CD14-positive monocyte (primary cell): Measurements from ENCODE around the gene PABPC1L. TPM values are rescaled to one million over a fixed set of nuclear protein-coding genes. Genes with fewer than 3 reads are reported as not detected.

Experiments used
- DNase-seq, 3 donors: peaks; one replicate each; pipeline ENCODE4 v3.0.0-alpha.2; 2011 to 2022
- H2AFZ ChIP-seq: 2 replicates; pipeline ENCODE4 v1.6.0; 2012; ENCODE audit warnings: mild to moderate bottlenecking, low read depth, low read length, inconsistent platforms; ENCODE audit not compliant: insufficient read depth, poor library complexity, severe bottlenecking
- H3K27ac ChIP-seq, 2 donors: 1 replicate in 1 of 2; 2 replicates in 1 of 2; pipeline ENCODE4 v1.5.1; 2012 to 2013; ENCODE audit warnings: low read length in 2 of 2, control low read depth in 1 of 2, inconsistent platforms in 1 of 2, low read depth in 1 of 2, mild to moderate bottlenecking in 1 of 2
- H3K27me3 ChIP-seq, 2 donors: one replicate each; pipeline versions ENCODE4 v1.6.0 to v1.6.1; 2011 to 2013; ENCODE audit warnings: low read length in 2 of 2; ENCODE audit not compliant: control insufficient read depth in 2 of 2, insufficient read depth in 2 of 2
- H3K36me3 ChIP-seq, 2 donors: replicated peaks in 1 of 2; 1 replicate in 1 of 2; 2 replicates in 1 of 2; pipeline versions ENCODE4 v1.5.1 to v1.6.1; 2012 to 2013; ENCODE audit warnings: low read length in 2 of 2, control low read depth in 1 of 2, inconsistent platforms in 1 of 2, mild to moderate bottlenecking in 1 of 2; ENCODE audit not compliant: insufficient read depth in 2 of 2, control insufficient read depth in 1 of 2
- H3K4me1 ChIP-seq, 2 donors: 1 replicate in 1 of 2; 2 replicates in 1 of 2; pipeline versions ENCODE4 v1.5.1 to v1.6.1; 2012 to 2013; ENCODE audit warnings: low read length in 2 of 2, control low read depth in 1 of 2, inconsistent platforms in 1 of 2, mild to moderate bottlenecking in 1 of 2, moderate library complexity in 1 of 2; ENCODE audit not compliant: insufficient read depth in 2 of 2, control insufficient read depth in 1 of 2
- H3K4me2 ChIP-seq: replicated peaks from 2 replicates; pipeline ENCODE3; 2012; ENCODE audit warnings: low read length, moderate library complexity, mild to moderate bottlenecking; ENCODE audit not compliant: poor library complexity, severe bottlenecking; ENCODE audit errors: extremely low read depth
- H3K4me3 ChIP-seq, 3 experiments: fragments of 200-600 bp in 1 of 3; sonication (generic) in 1 of 3; replicated peaks in 1 of 3; 1 replicate in 2 of 3; 2 replicates in 1 of 3; pipeline ENCODE4 v1.5.1; 2011 to 2013; ENCODE audit warnings: low read length in 3 of 3, mild to moderate bottlenecking in 3 of 3, control low read depth in 2 of 3, low read depth in 2 of 3, inconsistent platforms in 1 of 3, moderate library complexity in 1 of 3
- H3K79me2 ChIP-seq: 2 replicates; pipeline ENCODE4 v1.6.0; 2012; ENCODE audit warnings: mild to moderate bottlenecking, control low read depth, inconsistent platforms, low read length, moderate library complexity; ENCODE audit not compliant: insufficient read depth
- H3K9ac ChIP-seq: 2 replicates; pipeline ENCODE4 v1.6.0; 2017; ENCODE audit warnings: low read length, mild to moderate bottlenecking; ENCODE audit not compliant: insufficient read depth, poor library complexity, severe bottlenecking
- H3K9me3 ChIP-seq, 2 donors: replicated peaks in 1 of 2; 1 replicate in 1 of 2; 2 replicates in 1 of 2; pipeline versions ENCODE4 v1.5.1 to v1.6.1; 2012 to 2013; ENCODE audit warnings: low read length in 2 of 2, control low read depth in 1 of 2; ENCODE audit not compliant: control insufficient read depth in 1 of 2, insufficient read depth in 1 of 2
- H4K20me1 ChIP-seq: 2 replicates; pipeline ENCODE4 v1.6.0; 2012; ENCODE audit warnings: mild to moderate bottlenecking, low read length, control low read depth, moderate library complexity; ENCODE audit not compliant: insufficient read depth
- H3K27ac Mint-ChIP-seq, 7 donors: one replicate each; pipeline ENCODE4 v1.8.0; 2020; ENCODE audit warnings: mild to moderate bottlenecking in 7 of 7, mixed read lengths in 7 of 7, moderate library complexity in 6 of 7, inconsistent platforms in 2 of 7
- H3K27me3 Mint-ChIP-seq, 3 donors: one replicate each; pipeline ENCODE4 v1.8.0; 2021 to 2022; ENCODE audit warnings: low read depth in 3 of 3, mild to moderate bottlenecking in 3 of 3, mixed read lengths in 3 of 3, moderate library complexity in 3 of 3, inconsistent platforms in 1 of 3
- H3K36me3 Mint-ChIP-seq, 2 donors: one replicate each; pipeline ENCODE4 v1.8.0; 2020; ENCODE audit warnings: mixed read lengths in 2 of 2, inconsistent platforms in 1 of 2, mild to moderate bottlenecking in 1 of 2
- H3K4me1 Mint-ChIP-seq: one replicate; pipeline ENCODE4 v1.8.0; 2020; ENCODE audit warnings: mild to moderate bottlenecking, mixed read lengths
- H3K4me3 Mint-ChIP-seq, 2 donors: one replicate each; pipeline ENCODE4 v1.8.0; 2020; ENCODE audit warnings: mild to moderate bottlenecking in 2 of 2, mixed read lengths in 2 of 2, moderate library complexity in 1 of 2
- H3K9me3 Mint-ChIP-seq, 7 donors: one replicate each; pipeline ENCODE4 v1.8.0; 2020 to 2022; ENCODE audit warnings: mixed read lengths in 7 of 7, mild to moderate bottlenecking in 6 of 7, moderate library complexity in 6 of 7, inconsistent platforms in 2 of 7
- CTCF ChIP-seq: fragments of 200-600 bp; IDR thresholded peaks from one replicate; pipeline ENCODE4 v1.8.0; 2022; ENCODE audit warnings: antibody characterized with exemption, mild to moderate bottlenecking
- WGBS: methylation state at CpG from one replicate; pipeline ENCODE4 v1.1.5; 2013; ENCODE audit warnings: missing lambda C conversion rate; ENCODE audit not compliant: insufficient coverage; 5-methylcytosine and 5-hydroxymethylcytosine counted together
- intact Hi-C, 2 donors: fragments of 100-400 bp; cut with micrococcal nuclease; formaldehyde crosslinking; loops; one replicate each; pipeline versions ENCODE4 v1.15.0 to v1.15.1; 2023
- polyA plus RNA-seq, 3 donors: library from polyadenylated mRNA; depleted of rRNA in 1 of 3; unstranded in 2 of 3; stranded (reverse) in 1 of 3; fragments of 300-500 nt in 2 of 3; fragments of >200 nt in 1 of 3; fragmentation: Illumina TruSeq in 2 of 3; gene quantifications; 1 replicate in 2 of 3; 2 replicates in 1 of 3; pipeline ENCODE4 v1.2.3, GENCODE V29; 2012 to 2021

PABPC1L gene
- polyA plus RNA-seq, 3 donors, result 0.21 to 69.1 TPM; not detected in 1

GRCh38 chr20:44886828-44887227 is 23.0 kb upstream of the PABPC1L start:
- Histone ChIP-seq H2AFZ (no peak overlapping the region), H4K20me1 (peaks cover 59% of the 10 kb centered on the region), H3K79me2 (peaks cover 69% of the 10 kb centered on the region), H3K27me3 (no peaks in the 10 kb centered on the region), H3K4me3 (peak overlapping the region; percentile 88 to 98 (median 92)), H3K4me2 (peak overlapping the region; percentile 96), H3K9ac (peak overlapping the region; percentile 98), H3K4me1 (peaks cover 47 to 65% of the 10 kb centered on the region in 2 donors), H3K36me3 (peaks cover 4 to 25% of the 10 kb centered on the region in 2 donors), H3K27ac (peak overlapping the region; percentile 89 to 94), H3K9me3 (no peaks in the 10 kb centered on the region)
- TF ChIP-seq CTCF, result no peak
- intact Hi-C loops, result loop anchor here (5.0 to 10.0 kb wide), 2 partner anchors 80 to 682 kb away; partner anchors contain the start of gene STK4 (in 2 of the 2)
- H3K36me3 Mint-ChIP-seq, result peaks cover under 1 to 14% of the 10 kb centered on the region in 2 donors
- DNase-seq, result no peak
- peaks cover 60% of the 10 kb centered on the region for H3K4me1 Mint-ChIP-seq
- peak overlapping the region; percentile 89 to 98 (median 94) for H3K27ac Mint-ChIP-seq
- WGBS, result 17% methylated on average over 1 of the region's 2 CpGs
- H3K9me3 Mint-ChIP-seq, result peaks cover 0 to 3% (median 0%) of the 10 kb centered on the region in 7 donors
- no peaks in the 10 kb centered on the region for H3K27me3 Mint-ChIP-seq
- H3K4me3 Mint-ChIP-seq, result peak overlapping the region; percentile 94 to 96

GRCh38 chr20:44887466-44887865 is 22.4 kb upstream of the PABPC1L start:
- no peak for DNase-seq
- H3K27me3 Mint-ChIP-seq, result no peaks in the 10 kb centered on the region
- H3K9me3 Mint-ChIP-seq, result peaks cover 0 to 3% (median 0%) of the 10 kb centered on the region in 7 donors
- H2AFZ ChIP-seq, result no peak overlapping the region
- 80% methylated on average over 2 of the region's 4 CpGs for WGBS
- H3K4me1 ChIP-seq, result peaks cover 47 to 69% of the 10 kb centered on the region in 2 donors
- H4K20me1 ChIP-seq, result peaks cover 66% of the 10 kb centered on the region
- peak overlapping the region; percentile 94 to 96 for H3K4me3 Mint-ChIP-seq
- H3K27ac ChIP-seq, result peak overlapping the region in 1 of 2 donors; percentile 94
- H3K36me3 ChIP-seq, result peaks cover 4 to 31% of the 10 kb centered on the region in 2 donors
- no peak for TF ChIP-seq CTCF
- peak overlapping the region; percentile 98 for H3K9ac ChIP-seq
- H3K36me3 Mint-ChIP-seq, result peaks cover 5 to 14% of the 10 kb centered on the region in 2 donors
- H3K4me1 Mint-ChIP-seq, result peaks cover 67% of the 10 kb centered on the region
- no peaks in the 10 kb centered on the region for H3K27me3 ChIP-seq
- peak overlapping the region; percentile 96 for H3K4me2 ChIP-seq
- H3K79me2 ChIP-seq, result peaks cover 75% of the 10 kb centered on the region
- no peak overlapping the region for H3K27ac Mint-ChIP-seq
- peak overlapping the region; percentile 88 to 98 (median 92) for H3K4me3 ChIP-seq
- no peaks in the 10 kb centered on the region for H3K9me3 ChIP-seq
- intact Hi-C loops, result loop anchor here (5.0 to 10.0 kb wide), 2 partner anchors 80 to 683 kb away; partner anchors contain the start of gene STK4 (in 2 of the 2)
